OCI-LY7 (cell line): Measurements from ENCODE around the gene PNN. TPM values are rescaled to one million over a fixed set of nuclear protein-coding genes. Genes with fewer than 3 reads are reported as not detected.
"Not testable (repeated sequence)": the region's sequence is repeated elsewhere in the genome, so short reads cannot be mapped to it uniquely, and the experiment has no call there.

Experiments used
- BruUV-seq: library from RNA; stranded (reverse); fragments of 400-500 nt; replicated peaks from 2 replicates; lab custom pipeline; 2021; lab: Mats Ljungman, UMichigan
- CTCF ChIA-PET: fragments of 300-600 bp; sonication (Branson Sonifier 250); formaldehyde crosslinking; loops from one replicate; lab custom pipeline; 2022; ENCODE audit warnings: antibody characterized with exemption; ENCODE audit not compliant: unreplicated experiment; lab: Charles Lee
- POLR2A ChIA-PET: fragments of 300-600 bp; sonication (Branson Sonifier 250); formaldehyde crosslinking; loops from one replicate; lab custom pipeline; 2022; ENCODE audit warnings: antibody characterized with exemption; lab: Charles Lee
- DNase-seq: peaks from one replicate; pipeline ENCODE4 v3.0.0-alpha.2; 2015; ENCODE audit warnings: low spot score
- H2AFZ ChIP-seq: fragments of 200-600 bp; sonication (generic), shearing (Covaris generic); 2 replicates; pipeline ENCODE4 v1.6.1; 2014; ENCODE audit warnings: mild to moderate bottlenecking, antibody characterized with exemption, low read length, moderate library complexity
- H3K27ac ChIP-seq: fragments of 200-600 bp; sonication (generic); 2 replicates; pipeline ENCODE4 v1.5.1; 2014; ENCODE audit warnings: mixed run types, low read depth, mild to moderate bottlenecking, moderate library complexity, low read length, inconsistent platforms; ENCODE audit not compliant: poor library complexity, severe bottlenecking
- H3K36me3 ChIP-seq: fragments of 200-600 bp; sonication (generic); 2 replicates; pipeline ENCODE4 v1.6.1; 2014; ENCODE audit warnings: mild to moderate bottlenecking, antibody characterized with exemption, low read length, moderate library complexity, mixed read lengths; ENCODE audit not compliant: insufficient read depth
- H3K4me1 ChIP-seq: fragments of 200-600 bp; sonication (generic); 2 replicates; pipeline ENCODE4 v1.5.1; 2014; ENCODE audit warnings: mild to moderate bottlenecking, low read length; ENCODE audit not compliant: insufficient read depth, poor library complexity, severe bottlenecking
- H3K4me2 ChIP-seq: fragments of 200-600 bp; sonication (generic); 2 replicates; pipeline ENCODE4 v1.6.1; 2014; ENCODE audit warnings: mild to moderate bottlenecking, low read length
- H3K4me3 ChIP-seq: fragments of 200-600 bp; sonication (generic); 2 replicates; pipeline ENCODE4 v1.5.1; 2014; ENCODE audit warnings: mild to moderate bottlenecking, low read depth, low read length; ENCODE audit not compliant: poor library complexity, severe bottlenecking
- H3K79me2 ChIP-seq: fragments of 200-600 bp; sonication (generic); 2 replicates; pipeline ENCODE4 v1.6.1; 2016; ENCODE audit warnings: low read depth, mild to moderate bottlenecking, low read length, moderate library complexity, mixed read lengths; ENCODE audit not compliant: insufficient read depth
- H3K9me2 ChIP-seq: fragments of 200-600 bp; sonication (generic); 2 replicates; pipeline ENCODE4 v1.6.1; 2016; ENCODE audit warnings: mild to moderate bottlenecking, low read length, mixed read lengths; ENCODE audit not compliant: insufficient read depth
- H3K9me3 ChIP-seq: fragments of 200-600 bp; sonication (generic); 2 replicates; pipeline ENCODE4 v1.6.1; 2014; ENCODE audit warnings: mild to moderate bottlenecking, mixed run types, low read length, mixed read lengths
- H4K20me1 ChIP-seq: fragments of 200-600 bp; sonication (generic); 2 replicates; pipeline ENCODE4 v1.6.1; 2014; ENCODE audit warnings: mild to moderate bottlenecking, antibody characterized with exemption, low read length, moderate library complexity, mixed read lengths; ENCODE audit not compliant: insufficient read depth
- EZH2phosphoT487 ChIP-seq: fragments of 200-600 bp; sonication (generic); IDR thresholded peaks from 2 replicates; pipeline ENCODE4 v1.6.1; 2018; ENCODE audit warnings: low read depth, borderline replicate concordance, mild to moderate bottlenecking, mixed run types, antibody characterized with exemption, low read length, moderate library complexity, mixed read lengths
- intact Hi-C: fragments of 100-400 bp; cut with micrococcal nuclease; formaldehyde crosslinking; loops from one replicate; pipeline ENCODE4 v1.10.0; 2022; ENCODE audit not compliant: unreplicated experiment
- total RNA-seq, 2 experiments: library from RNA; depleted of rRNA in 1 of 2; stranded (reverse); fragments of >200 nt in 1 of 2; shearing (Covaris generic) in 1 of 2; gene quantifications; 2 replicates each; pipeline ENCODE4 v1.2.3, GENCODE V29; 2014 to 2022
- TF ChIP-seq, protein P1 (sequence below): fragments of 200-600 bp; sonication (generic); conservative IDR thresholded peaks from 2 replicates; pipeline ENCODE4 v1.5.1; 2014; ENCODE audit warnings: mild to moderate bottlenecking, antibody characterized with exemption, low read length, moderate library complexity, mixed read lengths

PNN gene
- total RNA-seq, 2 experiments from 2014 or later: 93.5 to 214 TPM

- H3K4me1 ChIP-seq: peaks cover 5% of the 10 kb centered on the region
- H3K9me3 ChIP-seq: no peaks in the 10 kb centered on the region
- peak overlapping the region; percentile 61; the same call in 1 of the 2 replicates for H2AFZ ChIP-seq
- no peak overlapping the region for H3K4me3 ChIP-seq
- H3K27ac ChIP-seq: no peak overlapping the region
- no peaks in the 10 kb centered on the region for H3K9me2 ChIP-seq
- no peak for TF ChIP-seq EZH2phosphoT487
- TF ChIP-seq, protein P1, sequence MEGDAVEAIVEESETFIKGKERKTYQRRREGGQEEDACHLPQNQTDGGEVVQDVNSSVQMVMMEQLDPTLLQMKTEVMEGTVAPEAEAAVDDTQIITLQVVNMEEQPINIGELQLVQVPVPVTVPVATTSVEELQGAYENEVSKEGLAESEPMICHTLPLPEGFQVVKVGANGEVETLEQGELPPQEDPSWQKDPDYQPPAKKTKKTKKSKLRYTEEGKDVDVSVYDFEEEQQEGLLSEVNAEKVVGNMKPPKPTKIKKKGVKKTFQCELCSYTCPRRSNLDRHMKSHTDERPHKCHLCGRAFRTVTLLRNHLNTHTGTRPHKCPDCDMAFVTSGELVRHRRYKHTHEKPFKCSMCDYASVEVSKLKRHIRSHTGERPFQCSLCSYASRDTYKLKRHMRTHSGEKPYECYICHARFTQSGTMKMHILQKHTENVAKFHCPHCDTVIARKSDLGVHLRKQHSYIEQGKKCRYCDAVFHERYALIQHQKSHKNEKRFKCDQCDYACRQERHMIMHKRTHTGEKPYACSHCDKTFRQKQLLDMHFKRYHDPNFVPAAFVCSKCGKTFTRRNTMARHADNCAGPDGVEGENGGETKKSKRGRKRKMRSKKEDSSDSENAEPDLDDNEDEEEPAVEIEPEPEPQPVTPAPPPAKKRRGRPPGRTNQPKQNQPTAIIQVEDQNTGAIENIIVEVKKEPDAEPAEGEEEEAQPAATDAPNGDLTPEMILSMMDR: no peak
- intact Hi-C loops: no loop called here
- CTCF ChIA-PET: no interaction called here
- H3K4me2 ChIP-seq: no peak overlapping the region
- no peaks in the 10 kb centered on the region for H4K20me1 ChIP-seq
- H3K36me3 ChIP-seq: no peaks in the 10 kb centered on the region
- POLR2A ChIA-PET: interaction anchor here (0.6 kb wide), 1 partner anchor 11 kb away, joined by 3 read pairs; no protein-coding TSS in a partner anchor
- BruUV-seq: no TSS peak
- no peak for DNase-seq
- H3K79me2 ChIP-seq: no peaks in the 10 kb centered on the region
Measured at GRCh38 chr14:39218171-39218769, 43.2 kb downstream of the PNN start.

- Histone ChIP-seq H2AFZ (peak overlapping the region; percentile 70), H3K79me2 (no peaks in the 10 kb centered on the region), H3K9me3 (no peaks in the 10 kb centered on the region), H3K36me3 (no peaks in the 10 kb centered on the region), H3K9me2 (no peaks in the 10 kb centered on the region), H3K4me1 (peaks cover 5% of the 10 kb centered on the region), H3K27ac (no peak overlapping the region), H3K4me3 (no peak overlapping the region), H3K4me2 (no peak overlapping the region), H4K20me1 (no peaks in the 10 kb centered on the region)
- BruUV-seq: no TSS peak
- ChIA-PET POLR2A (interaction anchor here (0.6 kb wide), 1 partner anchor 30 kb away, joined by 3 read pairs; no protein-coding TSS in a partner anchor), CTCF (no interaction called here)
- peak; percentile 3 for DNase-seq
- intact Hi-C loops: no loop called here
- no peak for TF ChIP-seq EZH2phosphoT487
- TF ChIP-seq, protein P1: no peak
Measured at GRCh38 chr14:39219075-39219499, 44.0 kb downstream of the PNN start.

DNA sequence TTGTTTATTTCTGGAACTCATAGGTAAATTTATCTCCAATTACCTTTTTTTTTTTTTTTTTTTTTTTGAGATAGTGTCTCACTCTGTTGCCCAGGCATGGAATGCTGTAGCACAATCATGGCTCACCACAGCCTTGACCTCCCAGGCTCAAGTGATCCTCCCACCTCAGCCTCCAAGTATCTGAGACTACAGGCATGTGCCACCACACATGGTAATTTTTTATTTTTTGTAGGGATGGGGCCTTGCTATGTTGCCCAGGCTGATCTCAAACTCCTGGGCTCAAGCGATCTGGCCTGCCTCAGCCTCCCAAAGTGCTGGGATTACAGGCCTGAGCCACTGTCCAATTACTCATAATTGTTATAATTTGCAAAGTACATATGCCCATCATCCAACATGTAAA lies 45.4 kb downstream of the PNN start:
- H3K9me2 ChIP-seq, BruUV-seq, H3K4me2 ChIP-seq, POLR2A ChIA-PET, H3K36me3 ChIP-seq, intact Hi-C loops, H4K20me1 ChIP-seq, H3K9me3 ChIP-seq, H2AFZ ChIP-seq, H3K79me2 ChIP-seq, H3K4me1 ChIP-seq, DNase-seq, H3K4me3 ChIP-seq, H3K27ac ChIP-seq, CTCF ChIA-PET: not testable (repeated sequence)
